IMR-90 (cell line): ENCODE results near the gene PHC2. TPM values are rescaled to one million over a fixed set of nuclear protein-coding genes. Genes with fewer than 3 reads are reported as not detected.

Experiments used
- ATAC-seq: fragments of 200-7000 bp; cut with Tn5 transposase; 2 replicates; pipeline ENCODE4 v1.9.1; 2020; ENCODE audit warnings: low read depth, mild to moderate bottlenecking, moderate library complexity
- BruUV-seq: library from RNA; stranded (reverse); fragments of 400-500 nt; replicated peaks from 2 replicates; lab custom pipeline; 2021; lab: Mats Ljungman, UMichigan
- CTCF ChIA-PET: fragments of 300-600 bp; formaldehyde crosslinking; extraction: SDS; loops from one replicate; lab custom pipeline; 2021; ENCODE audit warnings: antibody characterized with exemption; lab: Yijun Ruan, JAX
- POLR2A ChIA-PET: fragments of 300-600 bp; sonication (Branson Sonifier 250); formaldehyde crosslinking; loops from one replicate; lab custom pipeline; 2022; ENCODE audit warnings: antibody characterized with exemption; ENCODE audit not compliant: unreplicated experiment; lab: Charles Lee
- DNase-seq: peaks from one replicate; pipeline ENCODE4 v3.0.0; 2013
- H2AFZ ChIP-seq: replicated peaks from 2 replicates; pipeline ENCODE3; 2013; ENCODE audit warnings: low read length, mild to moderate bottlenecking; ENCODE audit not compliant: poor library complexity
- H2AK5ac ChIP-seq: 2 replicates; pipeline ENCODE4 v1.6.1; 2013; ENCODE audit warnings: low read depth, low read length, inconsistent platforms
- H2AK9ac ChIP-seq: replicated peaks from 2 replicates; pipeline ENCODE3; 2013; ENCODE audit warnings: mild to moderate bottlenecking, low read depth, low read length, moderate library complexity; ENCODE audit not compliant: poor library complexity
- H2BK120ac ChIP-seq: 2 replicates; pipeline ENCODE4 v1.6.1; 2013; ENCODE audit warnings: low read depth, low read length, inconsistent platforms
- H2BK15ac ChIP-seq: 3 replicates; pipeline ENCODE4 v1.6.1; 2013; ENCODE audit warnings: low read depth, low read length, inconsistent platforms
- H2BK20ac ChIP-seq: 2 replicates; pipeline ENCODE4 v1.6.1; 2013; ENCODE audit warnings: low read depth, mild to moderate bottlenecking, inconsistent platforms, low read length, moderate library complexity
- H2BK5ac ChIP-seq: 2 replicates; pipeline ENCODE4 v1.6.1; 2013; ENCODE audit warnings: mild to moderate bottlenecking, low read depth, low read length, inconsistent platforms; ENCODE audit not compliant: poor library complexity, severe bottlenecking
- H3K14ac ChIP-seq: replicated peaks from 2 replicates; pipeline ENCODE4 v1.6.1; 2013; ENCODE audit warnings: low read depth, low read length, inconsistent platforms
- H3K18ac ChIP-seq: 2 replicates; pipeline ENCODE4 v1.6.1; 2013; ENCODE audit warnings: low read depth, low read length, control low read depth
- H3K23ac ChIP-seq: 2 replicates; pipeline ENCODE4 v1.6.1; 2013; ENCODE audit warnings: low read depth, low read length, inconsistent platforms
- H3K27ac ChIP-seq: 2 replicates; pipeline ENCODE4 v1.5.1; 2013; ENCODE audit warnings: mild to moderate bottlenecking, control low read depth, low read length; ENCODE audit not compliant: insufficient read depth
- H3K27me3 ChIP-seq: 2 replicates; pipeline ENCODE4 v1.6.1; 2013; ENCODE audit warnings: low read length; ENCODE audit not compliant: control insufficient read depth, insufficient read depth
- H3K36me3 ChIP-seq: 2 replicates; pipeline ENCODE4 v1.6.1; 2013; ENCODE audit warnings: low read length, mixed read lengths; ENCODE audit not compliant: control insufficient read depth, insufficient read depth
- H3K4ac ChIP-seq: 2 replicates; pipeline ENCODE4 v1.6.1; 2013; ENCODE audit warnings: low read depth, low read length, inconsistent platforms
- H3K4me1 ChIP-seq: 2 replicates; pipeline ENCODE4 v1.6.1; 2013; ENCODE audit warnings: low read length, mixed read lengths; ENCODE audit not compliant: control insufficient read depth, insufficient read depth
- H3K4me2 ChIP-seq: 2 replicates; pipeline ENCODE4 v1.6.1; 2013; ENCODE audit warnings: low read depth, mild to moderate bottlenecking, control low read depth, low read length, moderate library complexity
- H3K4me3 ChIP-seq: 2 replicates; pipeline ENCODE4 v1.5.1; 2013; ENCODE audit warnings: low read depth, mild to moderate bottlenecking, control low read depth, low read length, moderate library complexity; ENCODE audit not compliant: insufficient read depth
- H3K56ac ChIP-seq: 2 replicates; pipeline ENCODE4 v1.6.1; 2013; ENCODE audit warnings: low read length, inconsistent platforms; ENCODE audit not compliant: insufficient read depth; ENCODE audit errors: extremely low read depth
- H3K79me1 ChIP-seq, 2 experiments: 2 replicates each; pipeline ENCODE4 v1.6.1; 2013; ENCODE audit warnings: low read length in 2 of 2, inconsistent platforms in 1 of 2, low read depth in 1 of 2
- H3K9ac ChIP-seq: 2 replicates; pipeline ENCODE4 v1.6.1; 2013; ENCODE audit warnings: low read depth, low read length, control low read depth
- H3K9me1 ChIP-seq: 2 replicates; pipeline ENCODE4 v1.6.1; 2013; ENCODE audit warnings: low read length, inconsistent platforms; ENCODE audit not compliant: insufficient read depth
- H3K9me3 ChIP-seq: 2 replicates; pipeline ENCODE4 v1.6.1; 2013; ENCODE audit warnings: low read length; ENCODE audit not compliant: control insufficient read depth, insufficient read depth
- H4K20me1 ChIP-seq: 2 replicates; pipeline ENCODE4 v1.6.1; 2013; ENCODE audit warnings: low read length, inconsistent platforms; ENCODE audit not compliant: insufficient read depth
- H4K5ac ChIP-seq: 2 replicates; pipeline ENCODE4 v1.6.1; 2013; ENCODE audit warnings: mild to moderate bottlenecking, low read depth, low read length, control low read depth
- H4K8ac ChIP-seq, 2 experiments: 2 replicates each; pipeline ENCODE4 v1.6.1; 2013; ENCODE audit warnings: low read depth in 2 of 2, low read length in 2 of 2, control low read depth in 1 of 2, inconsistent platforms in 1 of 2
- H4K91ac ChIP-seq: 2 replicates; pipeline ENCODE4 v1.6.1; 2013; ENCODE audit warnings: low read depth, low read length, inconsistent platforms; ENCODE audit not compliant: insufficient read depth
- MAZ ChIP-seq: IDR thresholded peaks from 2 replicates; pipeline ENCODE4 v1.6.1; 2012; ENCODE audit warnings: low read depth, mild to moderate bottlenecking, low read length, improper control_type of control experiment, moderate library complexity, borderline replicate concordance
- MXI1 ChIP-seq: IDR thresholded peaks from 2 replicates; pipeline ENCODE4 v1.6.1; 2012; ENCODE audit warnings: low read depth, mild to moderate bottlenecking, low read length, moderate library complexity, borderline replicate concordance
- RFX5 ChIP-seq: IDR thresholded peaks from 2 replicates; pipeline ENCODE4 v1.8.0; 2012; ENCODE audit warnings: low read depth, mild to moderate bottlenecking, low read length, moderate library complexity
- SMC3 ChIP-seq: fragments of 150-350 bp; IDR thresholded peaks from 2 replicates; pipeline ENCODE4 v1.6.1; 2016; ENCODE audit warnings: low read depth, mild to moderate bottlenecking, antibody characterized with exemption, low read length, moderate library complexity
- WGBS, 2 experiments: methylation state at CpG; one replicate each; pipeline versions ENCODE4 v1.1.5 to v1.1.7; 2013; ENCODE audit warnings: missing lambda C conversion rate in 2 of 2; ENCODE audit not compliant: insufficient read length in 1 of 2; ENCODE audit errors: extremely low coverage in 2 of 2; 5-methylcytosine and 5-hydroxymethylcytosine counted together
- dilution Hi-C: fragments of 300-500 bp; cut with HindIII; formaldehyde crosslinking; loops from one replicate; pipeline ENCODE4 v1.14.3; 2018; ENCODE audit warnings: low sequenced_read_pairs; ENCODE audit not compliant: unreplicated experiment
- in situ Hi-C: fragments of 300-500 bp; cut with MboI; formaldehyde crosslinking; loops from 3 replicates; pipeline ENCODE4 v1.14.3; 2019; ENCODE audit warnings: low sequenced_read_pairs, inconsistent platforms, mixed read lengths
- intact Hi-C: fragments of 100-400 bp; cut with micrococcal nuclease; formaldehyde crosslinking; loops from 2 replicates; pipeline ENCODE4 v1.10.0; 2022
- polyA plus RNA-seq, 3 experiments: library from polyadenylated mRNA; depleted of rRNA; stranded (reverse); fragments of >200 nt; gene quantifications; 2 replicates each; pipeline ENCODE4 v1.2.3, GENCODE V29; 2012; ENCODE audit warnings: low replicate concordance in 1 of 3
- total RNA-seq: library from RNA; depleted of rRNA; stranded (reverse); fragments of >200 nt; gene quantifications from 2 replicates; pipeline ENCODE4 v1.2.3, GENCODE V29; 2012
- TF ChIP-seq, protein P1 (sequence below): conservative IDR thresholded peaks from 2 replicates; pipeline ENCODE4 v1.5.1; 2012; ENCODE audit warnings: mild to moderate bottlenecking, low read depth, low read length, improper control_type of control experiment
- TF ChIP-seq, protein P2 (sequence below): fragments of 150-350 bp; IDR thresholded peaks from 2 replicates; pipeline ENCODE4 v1.6.1; 2017; ENCODE audit warnings: mild to moderate bottlenecking, antibody characterized with exemption, low read length, low read depth

Gene PHC2
- total and polyA plus RNA-seq, 2 of the 4 experiments (the other 2 are of a cell fraction), result 46.4 to 98.1 TPM

DNA sequence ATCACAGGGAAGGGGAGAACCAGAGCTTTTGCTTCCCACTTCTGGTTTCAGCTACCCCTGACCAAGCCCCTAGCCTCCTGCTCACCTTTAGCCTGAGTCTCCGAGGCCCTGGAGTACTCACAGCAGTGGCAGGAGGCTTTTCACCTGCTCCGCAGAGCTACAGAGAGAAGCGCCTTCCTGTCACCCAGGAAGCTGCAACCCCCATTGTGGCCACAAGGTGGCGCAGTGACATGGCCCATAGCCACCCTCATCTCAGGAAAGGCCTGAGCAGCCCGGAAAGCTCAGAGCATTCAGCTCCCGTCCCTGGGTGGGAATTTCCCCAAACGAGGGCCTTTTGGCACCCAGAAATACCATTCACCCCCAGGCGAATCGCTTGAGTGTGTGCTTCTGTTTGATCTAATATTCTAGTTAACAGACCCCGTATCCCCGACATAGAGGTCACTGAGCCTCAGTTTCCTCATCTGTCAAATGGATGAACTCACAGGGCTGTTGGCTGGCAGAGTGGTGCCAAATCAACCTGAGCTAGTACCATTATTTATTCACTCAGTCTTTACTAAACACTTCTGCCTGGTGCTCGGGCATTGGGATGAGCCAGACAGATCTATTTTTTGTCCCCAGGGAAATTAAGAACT is 135.3 kb downstream of the PHC2 start (continued):
- TF ChIP-seq, protein P1, sequence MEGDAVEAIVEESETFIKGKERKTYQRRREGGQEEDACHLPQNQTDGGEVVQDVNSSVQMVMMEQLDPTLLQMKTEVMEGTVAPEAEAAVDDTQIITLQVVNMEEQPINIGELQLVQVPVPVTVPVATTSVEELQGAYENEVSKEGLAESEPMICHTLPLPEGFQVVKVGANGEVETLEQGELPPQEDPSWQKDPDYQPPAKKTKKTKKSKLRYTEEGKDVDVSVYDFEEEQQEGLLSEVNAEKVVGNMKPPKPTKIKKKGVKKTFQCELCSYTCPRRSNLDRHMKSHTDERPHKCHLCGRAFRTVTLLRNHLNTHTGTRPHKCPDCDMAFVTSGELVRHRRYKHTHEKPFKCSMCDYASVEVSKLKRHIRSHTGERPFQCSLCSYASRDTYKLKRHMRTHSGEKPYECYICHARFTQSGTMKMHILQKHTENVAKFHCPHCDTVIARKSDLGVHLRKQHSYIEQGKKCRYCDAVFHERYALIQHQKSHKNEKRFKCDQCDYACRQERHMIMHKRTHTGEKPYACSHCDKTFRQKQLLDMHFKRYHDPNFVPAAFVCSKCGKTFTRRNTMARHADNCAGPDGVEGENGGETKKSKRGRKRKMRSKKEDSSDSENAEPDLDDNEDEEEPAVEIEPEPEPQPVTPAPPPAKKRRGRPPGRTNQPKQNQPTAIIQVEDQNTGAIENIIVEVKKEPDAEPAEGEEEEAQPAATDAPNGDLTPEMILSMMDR, result peak; percentile 94

DNA sequence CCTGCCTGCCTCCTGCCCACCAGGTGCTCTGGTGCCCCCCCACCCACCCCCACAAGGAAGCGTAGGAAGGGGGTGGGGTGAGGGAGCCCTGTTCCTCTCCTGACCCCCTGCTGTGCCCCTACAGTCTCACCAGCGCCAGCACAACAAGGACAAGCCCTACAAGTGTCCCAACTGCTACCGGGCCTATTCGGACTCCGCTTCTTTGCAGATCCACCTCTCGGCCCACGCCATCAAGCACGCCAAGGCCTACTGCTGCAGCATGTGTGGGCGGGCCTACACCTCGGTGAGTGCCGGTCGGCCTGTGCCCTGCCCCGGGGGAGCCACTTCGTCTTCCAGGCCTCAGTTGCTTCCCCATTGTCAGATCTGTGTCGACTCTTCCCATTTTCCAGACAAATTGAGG is 135.9 kb downstream of the PHC2 start:
- Histone ChIP-seq H3K23ac (no peak overlapping the region), H3K27ac (no peak overlapping the region), H3K9me1 (peaks cover 4% of the 10 kb centered on the region; the same call in 1 of the 2 replicates), H3K9ac (no peak overlapping the region), H3K4me2 (no peak overlapping the region), H4K8ac (no peak overlapping the region), H3K14ac (no peak overlapping the region), H4K20me1 (peaks cover 10% of the 10 kb centered on the region; the same call in 1 of the 2 replicates), H3K4me1 (no peaks in the 10 kb centered on the region), H3K9me3 (no peaks in the 10 kb centered on the region), H2BK20ac (no peak overlapping the region), H3K4ac (no peak overlapping the region), H3K79me1 (peaks cover 0 to 30% of the 10 kb centered on the region in 2 experiments; a peak in 2 of 4 replicates), H2AK5ac (no peak overlapping the region), H3K56ac (no peak overlapping the region), H3K4me3 (no peak overlapping the region), H2AFZ (no peak overlapping the region), H2BK5ac (no peak overlapping the region), H3K18ac (no peak overlapping the region), H4K5ac (no peak overlapping the region), H3K27me3 (no peaks in the 10 kb centered on the region), H2BK120ac (no peak overlapping the region), H2AK9ac (peak overlapping the region; percentile 87), H3K36me3 (peaks cover 31% of the 10 kb centered on the region), H4K91ac (no peak overlapping the region), H2BK15ac (no peak overlapping the region)
- intact Hi-C loops (loop anchor here (1.0 to 5.0 kb wide), 6 partner anchors 52 to 318 kb away; no protein-coding TSS in a partner anchor), dilution Hi-C loops (no loop called here), in situ Hi-C loops (loop anchor here (5.0 to 10.0 kb wide), 3 partner anchors 72 to 320 kb away; no protein-coding TSS in a partner anchor)
- DNase-seq (no peak), ATAC-seq (no peak)
- 96% methylated on average over 7 of the region's 15 CpGs; no CpG with 5 or more reads in 1 of the 2 experiments for WGBS, 2 experiments
- TF ChIP-seq MXI1, result no peak
- no peak for TF ChIP-seq MAZ
- no peak for TF ChIP-seq SMC3
- TF ChIP-seq, protein P2, sequence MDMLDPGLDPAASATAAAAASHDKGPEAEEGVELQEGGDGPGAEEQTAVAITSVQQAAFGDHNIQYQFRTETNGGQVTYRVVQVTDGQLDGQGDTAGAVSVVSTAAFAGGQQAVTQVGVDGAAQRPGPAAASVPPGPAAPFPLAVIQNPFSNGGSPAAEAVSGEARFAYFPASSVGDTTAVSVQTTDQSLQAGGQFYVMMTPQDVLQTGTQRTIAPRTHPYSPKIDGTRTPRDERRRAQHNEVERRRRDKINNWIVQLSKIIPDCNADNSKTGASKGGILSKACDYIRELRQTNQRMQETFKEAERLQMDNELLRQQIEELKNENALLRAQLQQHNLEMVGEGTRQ, result no peak
- TF ChIP-seq RFX5, result no peak
- ChIA-PET POLR2A (no interaction called here), CTCF (interaction anchor here (0.6 to 2.2 kb wide), 16 partner anchors 10 to 1447 kb away, joined by 3 to 26 read pairs (median 4); no protein-coding TSS in a partner anchor)
- no TSS peak for BruUV-seq
